ENCODE data around the gene AMMECR1. TPM values are rescaled to one million over a fixed set of nuclear protein-coding genes. Genes with fewer than 3 reads are reported as not detected.
A peak's percentile ranks its signal among the peaks of the same experiment; 100 is the strongest.

Gene AMMECR1
- total RNA-seq, 5 donors from 2014 or later (not counting 1 experiment from before 2014, with no cell fraction given): 11.7 to 17.4 (median 12.6) TPM

- Histone ChIP-seq H3K4me3 (ENCODE audit: control insufficient read depth in 1 of 2, extremely low read depth in 1 of 2, low read length in 1 of 2) (no peak overlapping the region), H3K27ac (ENCODE audit: low read length) (no peak overlapping the region), H3K27me3 (replicated peaks in 1 of 2; ENCODE audit: control insufficient read depth in 2 of 2, extremely low read depth in 1 of 2, insufficient read depth in 2 of 2, low read length in 1 of 2) (no peaks in the 10 kb centered on the region), H3K9me3 (no peaks in the 10 kb centered on the region), H3K4me1 (ENCODE audit: control insufficient read depth in 1 of 2, extremely low read depth in 1 of 2, insufficient read depth in 2 of 2, low read length in 2 of 2) (peaks cover 0 to 4% of the 10 kb centered on the region in 2 experiments), H3K36me3 (ENCODE audit: control insufficient read depth in 2 of 2, extremely low read depth in 1 of 2, insufficient read depth in 1 of 2, low read length in 1 of 2) (no peaks in the 10 kb centered on the region)
- H3K27ac Mint-ChIP-seq: no peak overlapping the region
- no peak for DNase-seq
- H3K4me3 Mint-ChIP-seq: no peak overlapping the region
- H3K9me3 Mint-ChIP-seq: no peaks in the 10 kb centered on the region
- peaks cover 17% of the 10 kb centered on the region for H3K36me3 Mint-ChIP-seq
- H3K4me1 Mint-ChIP-seq: peaks cover 7 to 49% (median 31%) of the 10 kb centered on the region in 3 donors
- POLR2A ChIA-PET: no interaction called here
- no peak for ATAC-seq (replicated peaks in 1 of 4)
- no CpG with 5 or more reads among the region's 4 CpGs for WGBS (ENCODE audit: insufficient coverage)
- CTCF ChIA-PET: interaction anchor here in 1 of 2 donors (0.5 kb wide), 1 partner anchor 189 kb away, joined by 5 read pairs; no protein-coding TSS in a partner anchor
- peaks cover 0 to 4% of the 10 kb centered on the region in 2 donors for H3K27me3 Mint-ChIP-seq
Measured at GRCh38 chrX:110216027-110216426, 101.9 kb downstream of the AMMECR1 start.

- POLR2A ChIA-PET: interaction anchor here in 1 of 2 donors (0.6 kb wide), 1 partner anchor 11 kb away, joined by 3 read pairs; no protein-coding TSS in a partner anchor
- CTCF ChIA-PET: no interaction called here
Measured at GRCh38 chrX:110215411-110215810, 102.5 kb downstream of the AMMECR1 start.

GRCh38 chrX:110214684-110215083, 103.2 kb downstream of the AMMECR1 start:
- no peak for ATAC-seq (replicated peaks in 1 of 4)
- H3K27ac Mint-ChIP-seq: peak overlapping the region in 1 of 2 donors; percentile 21
- peaks cover 7 to 42% (median 26%) of the 10 kb centered on the region in 3 donors for H3K4me1 Mint-ChIP-seq

More at GRCh38 chrX:110215411-110215810, 102.5 kb downstream of the AMMECR1 start:
- DNase-seq (no peak), ATAC-seq (replicated peaks in 1 of 4) (no peak)
- Mint-ChIP-seq H3K4me3 (no peak overlapping the region), H3K9me3 (no peaks in the 10 kb centered on the region), H3K36me3 (peaks cover 17% of the 10 kb centered on the region), H3K27ac (no peak overlapping the region), H3K27me3 (peaks cover 0 to 4% of the 10 kb centered on the region in 2 donors), H3K4me1 (peaks cover 7 to 47% (median 31%) of the 10 kb centered on the region in 3 donors)
- WGBS (ENCODE audit: insufficient coverage): no CpG with 5 or more reads among the region's 1 CpG
- Histone ChIP-seq H3K27ac (ENCODE audit: low read length) (no peak overlapping the region), H3K4me3 (ENCODE audit: control insufficient read depth in 1 of 2, extremely low read depth in 1 of 2, low read length in 1 of 2) (no peak overlapping the region), H3K36me3 (ENCODE audit: control insufficient read depth in 2 of 2, extremely low read depth in 1 of 2, insufficient read depth in 1 of 2, low read length in 1 of 2) (no peaks in the 10 kb centered on the region), H3K27me3 (replicated peaks in 1 of 2; ENCODE audit: control insufficient read depth in 2 of 2, extremely low read depth in 1 of 2, insufficient read depth in 2 of 2, low read length in 1 of 2) (no peaks in the 10 kb centered on the region), H3K4me1 (ENCODE audit: control insufficient read depth in 1 of 2, extremely low read depth in 1 of 2, insufficient read depth in 2 of 2, low read length in 2 of 2) (peaks cover 0 to 4% of the 10 kb centered on the region in 2 experiments), H3K9me3 (no peaks in the 10 kb centered on the region)

GRCh38 chrX:110213183-110213582, 104.7 kb downstream of the AMMECR1 start:
- H3K36me3 Mint-ChIP-seq: peaks cover 17% of the 10 kb centered on the region
- no CpG with 5 or more reads among the region's 1 CpG for WGBS (ENCODE audit: insufficient coverage)
- POLR2A ChIA-PET: no interaction called here
- no peak overlapping the region for H3K27ac Mint-ChIP-seq
- Histone ChIP-seq H3K27me3 (replicated peaks in 1 of 2; ENCODE audit: control insufficient read depth in 2 of 2, extremely low read depth in 1 of 2, insufficient read depth in 2 of 2, low read length in 1 of 2) (no peaks in the 10 kb centered on the region), H3K27ac (ENCODE audit: low read length) (no peak overlapping the region), H3K9me3 (no peaks in the 10 kb centered on the region), H3K4me3 (ENCODE audit: control insufficient read depth in 1 of 2, extremely low read depth in 1 of 2, low read length in 1 of 2) (no peak overlapping the region), H3K4me1 (ENCODE audit: control insufficient read depth in 1 of 2, extremely low read depth in 1 of 2, insufficient read depth in 2 of 2, low read length in 2 of 2) (peaks cover 0 to 4% of the 10 kb centered on the region in 2 experiments), H3K36me3 (ENCODE audit: control insufficient read depth in 2 of 2, extremely low read depth in 1 of 2, insufficient read depth in 1 of 2, low read length in 1 of 2) (no peaks in the 10 kb centered on the region)
- ATAC-seq (replicated peaks in 1 of 4) (no peak), DNase-seq (no peak)
- H3K4me1 Mint-ChIP-seq: peaks cover 7 to 32% (median 18%) of the 10 kb centered on the region in 3 donors
- H3K4me3 Mint-ChIP-seq: no peak overlapping the region
- CTCF ChIA-PET: no interaction called here
- H3K27me3 Mint-ChIP-seq: peaks cover 0 to 4% of the 10 kb centered on the region in 2 donors
- H3K9me3 Mint-ChIP-seq: no peaks in the 10 kb centered on the region

More at GRCh38 chrX:110214684-110215083, 103.2 kb downstream of the AMMECR1 start:
- Histone ChIP-seq H3K27ac (ENCODE audit: low read length) (no peak overlapping the region), H3K4me1 (ENCODE audit: control insufficient read depth in 1 of 2, extremely low read depth in 1 of 2, insufficient read depth in 2 of 2, low read length in 2 of 2) (peaks cover 0 to 4% of the 10 kb centered on the region in 2 experiments), H3K36me3 (ENCODE audit: control insufficient read depth in 2 of 2, extremely low read depth in 1 of 2, insufficient read depth in 1 of 2, low read length in 1 of 2) (no peaks in the 10 kb centered on the region), H3K4me3 (ENCODE audit: control insufficient read depth in 1 of 2, extremely low read depth in 1 of 2, low read length in 1 of 2) (no peak overlapping the region), H3K9me3 (no peaks in the 10 kb centered on the region), H3K27me3 (replicated peaks in 1 of 2; ENCODE audit: control insufficient read depth in 2 of 2, extremely low read depth in 1 of 2, insufficient read depth in 2 of 2, low read length in 1 of 2) (no peaks in the 10 kb centered on the region)
- Mint-ChIP-seq H3K9me3 (no peaks in the 10 kb centered on the region), H3K4me3 (no peak overlapping the region), H3K27me3 (peaks cover 0 to 4% of the 10 kb centered on the region in 2 donors), H3K36me3 (peaks cover 17% of the 10 kb centered on the region)
- POLR2A ChIA-PET: interaction anchor here in 1 of 2 donors (0.6 kb wide), 1 partner anchor 122 kb away, joined by 3 read pairs; no protein-coding TSS in a partner anchor
- no CpG with 5 or more reads among the region's 1 CpG for whole genome bisulfite sequencing (ENCODE audit: insufficient coverage)
- CTCF ChIA-PET: no interaction called here
- DNase-seq: no peak

- Mint-ChIP-seq H3K27ac (no peak overlapping the region), H3K4me1 (peaks cover 2 to 25% (median 10%) of the 10 kb centered on the region in 3 donors), H3K4me3 (no peak overlapping the region), H3K27me3 (peaks cover 0 to 4% of the 10 kb centered on the region in 2 donors), H3K36me3 (peaks cover 20% of the 10 kb centered on the region), H3K9me3 (no peaks in the 10 kb centered on the region)
- peaks cover 0 to 4% of the 10 kb centered on the region in 2 experiments for H3K4me1 ChIP-seq (ENCODE audit: control insufficient read depth in 1 of 2, extremely low read depth in 1 of 2, insufficient read depth in 2 of 2, low read length in 2 of 2)
- H3K9me3 ChIP-seq: no peaks in the 10 kb centered on the region
- no CpG with 5 or more reads among the region's 3 CpGs for WGBS (ENCODE audit: insufficient coverage)
- ChIA-PET POLR2A (no interaction called here), CTCF (no interaction called here)
- ATAC-seq (replicated peaks in 1 of 4) (no peak), DNase-seq (no peak)
- H3K27me3 ChIP-seq (replicated peaks in 1 of 2; ENCODE audit: control insufficient read depth in 2 of 2, extremely low read depth in 1 of 2, insufficient read depth in 2 of 2, low read length in 1 of 2): no peaks in the 10 kb centered on the region
- no peak overlapping the region for H3K27ac ChIP-seq (ENCODE audit: low read length)
- H3K4me3 ChIP-seq (ENCODE audit: control insufficient read depth in 1 of 2, extremely low read depth in 1 of 2, low read length in 1 of 2): no peak overlapping the region
- H3K36me3 ChIP-seq (ENCODE audit: control insufficient read depth in 2 of 2, extremely low read depth in 1 of 2, insufficient read depth in 1 of 2, low read length in 1 of 2): no peaks in the 10 kb centered on the region
Measured at GRCh38 chrX:110212299-110212698, 105.6 kb downstream of the AMMECR1 start.

- Histone ChIP-seq H3K4me3 (ENCODE audit: control insufficient read depth in 1 of 2, extremely low read depth in 1 of 2, low read length in 1 of 2) (no peak overlapping the region), H3K27me3 (replicated peaks in 1 of 2; ENCODE audit: control insufficient read depth in 2 of 2, extremely low read depth in 1 of 2, insufficient read depth in 2 of 2, low read length in 1 of 2) (no peaks in the 10 kb centered on the region), H3K4me1 (ENCODE audit: control insufficient read depth in 1 of 2, extremely low read depth in 1 of 2, insufficient read depth in 2 of 2, low read length in 2 of 2) (no peaks in the 10 kb centered on the region), H3K9me3 (no peaks in the 10 kb centered on the region), H3K27ac (ENCODE audit: low read length) (no peak overlapping the region), H3K36me3 (ENCODE audit: control insufficient read depth in 2 of 2, extremely low read depth in 1 of 2, insufficient read depth in 1 of 2, low read length in 1 of 2) (no peaks in the 10 kb centered on the region)
- no peak overlapping the region for H3K4me3 Mint-ChIP-seq
- H3K4me1 Mint-ChIP-seq: peaks cover 0 to 17% (median 4%) of the 10 kb centered on the region in 3 donors
- no peak overlapping the region for H3K27ac Mint-ChIP-seq
- H3K36me3 Mint-ChIP-seq: peaks cover 24% of the 10 kb centered on the region
- no peak for ATAC-seq (replicated peaks in 1 of 4)
- no peak for DNase-seq
- no CpG with 5 or more reads among the region's 1 CpG for WGBS (ENCODE audit: insufficient coverage)
- CTCF ChIA-PET: no interaction called here
- POLR2A ChIA-PET: no interaction called here
- H3K9me3 Mint-ChIP-seq: no peaks in the 10 kb centered on the region
- peaks cover 0 to 4% of the 10 kb centered on the region in 2 donors for H3K27me3 Mint-ChIP-seq
Measured at GRCh38 chrX:110211340-110211739, 106.5 kb downstream of the AMMECR1 start.

Data from T-cell (primary cell).